ENCODE data around the gene APH1B. TPM values are rescaled to one million over a fixed set of nuclear protein-coding genes. Genes with fewer than 3 reads are reported as not detected.

Gene APH1B
- total and polyA plus RNA-seq, 4 donors = 16.4 to 25.8 (median 21.8) TPM

DNA sequence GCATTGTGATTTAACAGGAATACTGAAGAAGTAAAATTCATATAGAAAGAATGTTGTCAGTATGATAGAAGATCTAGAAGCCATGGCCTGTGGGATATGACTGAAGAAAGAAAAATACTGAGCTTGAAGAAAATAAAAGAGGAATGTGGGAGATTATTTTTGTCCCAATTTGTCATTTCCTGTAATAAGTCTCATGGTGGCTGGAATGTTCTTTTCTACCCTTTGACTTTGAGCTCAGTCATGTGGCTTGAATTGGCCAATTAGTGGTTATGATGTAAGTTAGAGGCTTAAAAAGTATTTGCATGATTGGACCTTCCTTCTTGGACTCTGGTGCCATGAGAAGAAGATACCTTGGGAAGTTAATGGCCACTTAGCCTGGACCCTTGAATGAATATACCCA is 14.1 kb downstream of the APH1B start:
- Histone ChIP-seq H3K27me3 (ENCODE audit: control insufficient read depth, insufficient read depth, low read length) (no peaks in the 10 kb centered on the region), H3K36me3 (ENCODE audit: control insufficient read depth, insufficient read depth, low read length) (peaks cover 9% of the 10 kb centered on the region), H3K4me1 (ENCODE audit: control insufficient read depth, insufficient read depth, low read length) (peaks cover 5% of the 10 kb centered on the region), H3K27ac (ENCODE audit: low read depth, low read length) (no peak overlapping the region), H3K4me3 (ENCODE audit: low read depth, low read length) (no peak overlapping the region), H3K9me3 (ENCODE audit: control insufficient read depth, insufficient read depth, low read length) (no peaks in the 10 kb centered on the region)
- no peak for DNase-seq (ENCODE audit: low read depth in 4 of 6, low spot score in 6 of 6)

DNA sequence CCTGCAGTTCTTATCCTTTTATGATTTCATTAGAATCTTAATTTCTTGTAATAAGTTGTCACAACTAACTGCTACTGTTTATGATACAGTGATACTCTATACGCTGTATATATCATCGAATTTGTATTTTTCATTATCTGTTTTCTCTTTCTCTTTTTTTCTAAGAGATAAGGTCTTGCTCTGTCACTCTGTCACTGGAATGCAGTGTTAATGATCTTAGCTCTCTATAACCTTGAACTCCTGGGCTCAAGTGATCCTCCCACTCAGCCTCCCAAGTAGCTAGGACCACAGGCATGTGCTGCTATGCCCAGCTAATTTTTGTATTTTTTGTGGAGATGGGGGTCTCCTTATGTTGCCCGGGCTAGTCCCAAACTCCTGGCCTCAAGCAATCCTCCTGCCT is 14.8 kb downstream of the APH1B start:
- H3K27me3 ChIP-seq (ENCODE audit: control insufficient read depth, insufficient read depth, low read length) = no peaks in the 10 kb centered on the region
- no peak overlapping the region for H3K27ac ChIP-seq (ENCODE audit: low read depth, low read length)
- H3K9me3 ChIP-seq (ENCODE audit: control insufficient read depth, insufficient read depth, low read length) = no peaks in the 10 kb centered on the region
- H3K36me3 ChIP-seq (ENCODE audit: control insufficient read depth, insufficient read depth, low read length) = peaks cover 11% of the 10 kb centered on the region
- WGBS (ENCODE audit: insufficient coverage) = 100% methylated on average over 1 of the region's 3 CpGs
- no peak for DNase-seq (ENCODE audit: low read depth in 4 of 6, low spot score in 6 of 6)
- peaks cover 5% of the 10 kb centered on the region for H3K4me1 ChIP-seq (ENCODE audit: control insufficient read depth, insufficient read depth, low read length)
- H3K4me3 ChIP-seq (ENCODE audit: low read depth, low read length) = no peak overlapping the region

GRCh38 chr15:63292771-63293170 is 15.4 kb downstream of the APH1B start:
- peaks cover 5% of the 10 kb centered on the region for H3K4me1 ChIP-seq (ENCODE audit: control insufficient read depth, insufficient read depth, low read length)
- peaks cover 12% of the 10 kb centered on the region for H3K36me3 ChIP-seq (ENCODE audit: control insufficient read depth, insufficient read depth, low read length)
- H3K4me3 ChIP-seq (ENCODE audit: low read depth, low read length) = no peak overlapping the region
- WGBS (ENCODE audit: insufficient coverage) = 97% methylated on average over 4 of the region's 5 CpGs
- H3K27ac ChIP-seq (ENCODE audit: low read depth, low read length) = no peak overlapping the region
- no peak for DNase-seq (ENCODE audit: low read depth in 4 of 6, low spot score in 6 of 6)
- H3K27me3 ChIP-seq (ENCODE audit: control insufficient read depth, insufficient read depth, low read length) = no peaks in the 10 kb centered on the region
- no peaks in the 10 kb centered on the region for H3K9me3 ChIP-seq (ENCODE audit: control insufficient read depth, insufficient read depth, low read length)

GRCh38 chr15:63294359-63294758 is 17.0 kb downstream of the APH1B start:
- no peak for DNase-seq (ENCODE audit: low read depth in 4 of 6, low spot score in 6 of 6)
- H3K27ac ChIP-seq (ENCODE audit: low read depth, low read length) = no peak overlapping the region
- H3K36me3 ChIP-seq (ENCODE audit: control insufficient read depth, insufficient read depth, low read length) = peaks cover 16% of the 10 kb centered on the region
- no peak overlapping the region for H3K4me3 ChIP-seq (ENCODE audit: low read depth, low read length)
- H3K4me1 ChIP-seq (ENCODE audit: control insufficient read depth, insufficient read depth, low read length) = peaks cover 5% of the 10 kb centered on the region
- H3K27me3 ChIP-seq (ENCODE audit: control insufficient read depth, insufficient read depth, low read length) = no peaks in the 10 kb centered on the region
- no CpG with 5 or more reads among the region's 3 CpGs for WGBS (ENCODE audit: insufficient coverage)
- no peaks in the 10 kb centered on the region for H3K9me3 ChIP-seq (ENCODE audit: control insufficient read depth, insufficient read depth, low read length)

- Histone ChIP-seq H3K4me3 (ENCODE audit: low read depth, low read length) (no peak overlapping the region), H3K27me3 (ENCODE audit: control insufficient read depth, insufficient read depth, low read length) (no peaks in the 10 kb centered on the region), H3K9me3 (ENCODE audit: control insufficient read depth, insufficient read depth, low read length) (no peaks in the 10 kb centered on the region), H3K4me1 (ENCODE audit: control insufficient read depth, insufficient read depth, low read length) (peaks cover 5% of the 10 kb centered on the region), H3K36me3 (ENCODE audit: control insufficient read depth, insufficient read depth, low read length) (peaks cover 18% of the 10 kb centered on the region), H3K27ac (ENCODE audit: low read depth, low read length) (no peak overlapping the region)
- no peak for DNase-seq (ENCODE audit: low read depth in 4 of 6, low spot score in 6 of 6)
Measured at GRCh38 chr15:63295341-63295740, 17.9 kb downstream of the APH1B start.

DNA sequence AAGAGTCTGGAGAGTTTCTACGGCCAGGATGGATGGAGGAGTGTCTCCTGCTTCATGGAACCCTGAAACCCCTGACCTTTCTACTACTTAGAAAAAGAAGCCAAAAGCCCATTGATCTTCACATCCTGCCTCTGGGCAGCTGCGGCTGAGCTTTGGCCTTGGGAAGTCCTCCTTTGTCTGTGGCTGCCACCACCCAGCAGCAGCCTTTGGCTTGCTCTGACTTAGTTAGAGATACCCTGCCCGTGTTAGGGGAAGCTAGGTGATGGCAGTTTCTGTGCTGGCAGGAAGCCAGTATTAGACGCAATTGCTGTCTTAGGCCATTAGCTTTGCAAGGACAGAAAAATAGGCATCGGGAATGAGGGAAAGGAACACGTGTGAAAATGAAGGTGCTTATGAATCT is 18.8 kb downstream of the APH1B start:
- DNase-seq (ENCODE audit: low read depth in 4 of 6, low spot score in 6 of 6) = peak in 2 of 6 donors; percentile 15 to 75
- peaks cover 5% of the 10 kb centered on the region for H3K4me1 ChIP-seq (ENCODE audit: control insufficient read depth, insufficient read depth, low read length)
- no peaks in the 10 kb centered on the region for H3K9me3 ChIP-seq (ENCODE audit: control insufficient read depth, insufficient read depth, low read length)
- H3K4me3 ChIP-seq (ENCODE audit: low read depth, low read length) = no peak overlapping the region
- 25% methylated on average over 5 of the region's 6 CpGs for WGBS (ENCODE audit: insufficient coverage)
- H3K36me3 ChIP-seq (ENCODE audit: control insufficient read depth, insufficient read depth, low read length) = peaks cover 15% of the 10 kb centered on the region
- no peak overlapping the region for H3K27ac ChIP-seq (ENCODE audit: low read depth, low read length)
- no peaks in the 10 kb centered on the region for H3K27me3 ChIP-seq (ENCODE audit: control insufficient read depth, insufficient read depth, low read length)

DNA sequence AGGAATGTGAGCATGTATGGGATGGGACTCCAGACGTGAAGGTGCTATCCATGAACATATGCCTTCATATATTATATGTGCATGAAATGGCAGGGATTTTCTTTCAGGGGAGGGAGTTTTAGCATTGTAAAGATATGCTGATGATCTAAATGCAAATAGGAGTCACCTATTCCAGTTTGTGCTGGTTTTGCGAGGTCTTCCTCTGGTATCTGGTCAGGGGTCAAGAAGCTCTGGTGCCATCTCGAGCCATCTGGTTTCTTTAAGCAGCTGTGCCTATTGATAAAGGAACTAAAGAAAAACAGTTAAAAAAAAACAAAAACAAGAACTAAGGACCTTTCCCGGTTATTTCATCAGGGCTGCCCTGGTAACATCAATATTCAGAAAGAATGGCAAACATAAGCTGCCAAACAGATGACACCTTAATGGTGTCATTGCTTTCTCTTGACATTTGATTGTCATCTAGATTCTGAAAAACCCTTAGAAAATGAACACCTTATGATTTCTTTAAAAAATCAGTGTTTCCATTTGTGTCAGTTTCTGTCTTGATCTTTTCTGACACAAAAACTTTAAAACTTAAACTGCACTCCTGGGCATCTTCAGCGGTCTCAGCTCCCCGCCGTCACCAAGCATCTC is 22.7 kb downstream of the APH1B start:
- no peak for DNase-seq (ENCODE audit: low read depth in 4 of 6, low spot score in 6 of 6)
- Histone ChIP-seq H3K4me3 (ENCODE audit: low read depth, low read length) (no peak overlapping the region), H3K36me3 (ENCODE audit: control insufficient read depth, insufficient read depth, low read length) (peaks cover 18% of the 10 kb centered on the region), H3K9me3 (ENCODE audit: control insufficient read depth, insufficient read depth, low read length) (no peaks in the 10 kb centered on the region), H3K27me3 (ENCODE audit: control insufficient read depth, insufficient read depth, low read length) (no peaks in the 10 kb centered on the region), H3K27ac (ENCODE audit: low read depth, low read length) (no peak overlapping the region), H3K4me1 (ENCODE audit: control insufficient read depth, insufficient read depth, low read length) (peaks cover 8% of the 10 kb centered on the region)
- 77% methylated on average over 4 of the region's 7 CpGs for WGBS (ENCODE audit: insufficient coverage)

DNA sequence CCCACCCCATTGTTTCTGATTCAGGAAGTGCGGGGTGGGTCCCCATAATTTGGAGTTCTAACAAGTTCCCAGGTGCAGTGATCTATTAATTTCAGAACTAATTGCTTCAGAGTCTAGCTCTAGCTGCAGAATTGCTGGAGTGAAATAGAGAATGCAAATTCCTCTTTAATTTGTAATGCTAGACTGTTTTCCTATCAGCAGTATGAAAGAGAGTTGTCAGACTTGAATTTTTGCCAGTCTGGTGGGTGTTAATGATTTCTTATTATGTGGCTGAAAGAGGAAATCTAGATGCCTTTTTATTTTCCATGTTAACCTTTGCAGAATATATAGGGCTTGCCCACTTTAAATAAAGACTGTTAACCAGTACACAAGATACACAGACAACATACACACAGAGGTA is 23.7 kb downstream of the APH1B start:
- Histone ChIP-seq H3K4me3 (ENCODE audit: low read depth, low read length) (no peak overlapping the region), H3K9me3 (ENCODE audit: control insufficient read depth, insufficient read depth, low read length) (no peaks in the 10 kb centered on the region), H3K4me1 (ENCODE audit: control insufficient read depth, insufficient read depth, low read length) (peaks cover 6% of the 10 kb centered on the region), H3K36me3 (ENCODE audit: control insufficient read depth, insufficient read depth, low read length) (peaks cover 23% of the 10 kb centered on the region), H3K27ac (ENCODE audit: low read depth, low read length) (no peak overlapping the region), H3K27me3 (ENCODE audit: control insufficient read depth, insufficient read depth, low read length) (no peaks in the 10 kb centered on the region)
- 80% methylated on average over 1 of the region's 1 CpG for WGBS (ENCODE audit: insufficient coverage)
- DNase-seq (ENCODE audit: low read depth in 4 of 6, low spot score in 6 of 6) = peak in 1 of 6 donors; percentile 78

DNA sequence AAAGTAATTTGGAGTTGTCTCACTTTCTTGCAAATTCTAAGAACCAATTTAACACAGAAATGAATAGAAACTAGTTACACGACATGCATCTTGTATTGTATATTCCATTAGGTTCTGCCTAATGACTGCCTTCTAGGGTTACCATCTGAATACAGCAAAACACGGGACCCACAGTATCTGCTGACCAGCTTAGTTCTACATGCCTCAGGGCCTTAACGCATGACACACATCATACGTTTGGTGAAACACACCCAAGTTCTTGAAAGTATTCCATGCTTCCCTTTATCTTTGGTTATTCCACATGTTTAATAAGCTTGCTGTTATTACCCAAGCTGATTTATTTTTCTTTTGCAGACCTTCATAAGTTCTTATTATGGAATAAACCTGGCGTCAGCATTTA is 27.9 kb downstream of the APH1B start:
- H3K9me3 ChIP-seq (ENCODE audit: control insufficient read depth, insufficient read depth, low read length) = no peaks in the 10 kb centered on the region
- no peak overlapping the region for H3K4me3 ChIP-seq (ENCODE audit: low read depth, low read length)
- H3K27ac ChIP-seq (ENCODE audit: low read depth, low read length) = no peak overlapping the region
- H3K4me1 ChIP-seq (ENCODE audit: control insufficient read depth, insufficient read depth, low read length) = peaks cover 6% of the 10 kb centered on the region
- DNase-seq (ENCODE audit: low read depth in 4 of 6, low spot score in 6 of 6) = no peak
- peaks cover 16% of the 10 kb centered on the region for H3K36me3 ChIP-seq (ENCODE audit: control insufficient read depth, insufficient read depth, low read length)
- WGBS (ENCODE audit: insufficient coverage) = 95% methylated on average over 3 of the region's 5 CpGs
- no peaks in the 10 kb centered on the region for H3K27me3 ChIP-seq (ENCODE audit: control insufficient read depth, insufficient read depth, low read length)

GRCh38 chr15:63306492-63307073 is 29.2 kb downstream of the APH1B start:
- no peaks in the 10 kb centered on the region for H3K27me3 ChIP-seq (ENCODE audit: control insufficient read depth, insufficient read depth, low read length)
- peaks cover 16% of the 10 kb centered on the region for H3K36me3 ChIP-seq (ENCODE audit: control insufficient read depth, insufficient read depth, low read length)
- H3K9me3 ChIP-seq (ENCODE audit: control insufficient read depth, insufficient read depth, low read length) = no peaks in the 10 kb centered on the region
- peak in 1 of 6 donors; percentile 56 for DNase-seq (ENCODE audit: low read depth in 4 of 6, low spot score in 6 of 6)
- H3K27ac ChIP-seq (ENCODE audit: low read depth, low read length) = no peak overlapping the region
- H3K4me1 ChIP-seq (ENCODE audit: control insufficient read depth, insufficient read depth, low read length) = peaks cover 5% of the 10 kb centered on the region
- WGBS (ENCODE audit: insufficient coverage) = 65% methylated on average over 3 of the region's 5 CpGs
- H3K4me3 ChIP-seq (ENCODE audit: low read depth, low read length) = no peak overlapping the region
